Amygdala (tissue), 56 donors: Measurements from ENCODE around the gene PCID2.
"Not testable (repeated sequence)": the region's sequence is repeated elsewhere in the genome, so short reads cannot be mapped to it uniquely, and the experiment has no call there.

ENCODE experiments used
- DNase-seq, 56 donors: peaks; one replicate each; lab custom pipeline; 2025; lab: John Stamatoyannopoulos, UW

Gene PCID2

DNA sequence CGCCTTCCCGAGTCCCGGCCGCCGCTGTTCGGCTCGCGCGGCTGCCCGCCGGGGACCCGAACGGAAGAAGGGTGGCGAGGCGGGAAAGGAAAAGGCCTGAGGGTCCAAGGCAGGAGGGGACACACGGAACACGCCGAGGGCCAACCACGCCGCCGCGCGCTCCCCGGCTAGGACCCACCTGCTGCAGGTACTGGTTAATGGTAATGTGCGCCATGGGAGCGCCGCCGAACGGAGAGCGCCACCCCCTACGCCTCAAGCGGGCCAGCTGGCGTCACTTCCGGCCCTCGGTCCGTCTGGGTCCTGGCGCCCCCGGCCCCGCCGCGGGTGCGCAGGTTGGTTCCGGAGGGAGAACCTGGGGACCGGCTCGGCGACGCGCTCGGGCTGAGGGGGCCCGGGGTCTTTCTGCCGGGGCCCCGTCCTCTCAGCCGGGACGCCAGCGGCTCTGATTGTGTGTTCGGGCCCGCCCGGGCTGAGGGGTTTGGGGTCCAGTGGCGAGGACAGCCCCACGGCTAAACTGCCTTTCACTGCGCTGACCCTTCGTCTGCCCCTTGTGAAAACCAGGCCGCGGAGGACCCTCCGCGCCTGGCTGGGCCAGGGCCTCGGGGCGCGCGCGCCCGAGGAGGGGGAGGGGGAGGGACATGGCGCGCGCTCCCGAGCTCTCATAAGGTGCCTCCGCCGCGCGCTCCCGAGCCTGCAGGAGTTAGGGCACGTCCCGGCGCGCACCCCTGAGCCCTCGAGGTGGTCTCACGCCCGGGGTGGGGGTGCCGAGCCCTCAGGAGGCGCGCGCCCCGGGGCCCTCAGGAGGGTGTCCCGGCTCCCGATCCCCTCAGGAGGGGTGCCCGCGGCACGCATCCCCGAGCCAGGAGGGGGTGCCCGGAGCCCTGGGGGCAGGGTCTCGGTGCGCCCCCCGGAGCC lies at the start of gene PCID2:
Gene PCID2 (minus strand): TSS at position 249 of the 915 bp plus-strand sequence. CDS start 35 bp downstream, at position 214.
- peak; percentile 32 to 91 (median 77) for DNase-seq

DNA sequence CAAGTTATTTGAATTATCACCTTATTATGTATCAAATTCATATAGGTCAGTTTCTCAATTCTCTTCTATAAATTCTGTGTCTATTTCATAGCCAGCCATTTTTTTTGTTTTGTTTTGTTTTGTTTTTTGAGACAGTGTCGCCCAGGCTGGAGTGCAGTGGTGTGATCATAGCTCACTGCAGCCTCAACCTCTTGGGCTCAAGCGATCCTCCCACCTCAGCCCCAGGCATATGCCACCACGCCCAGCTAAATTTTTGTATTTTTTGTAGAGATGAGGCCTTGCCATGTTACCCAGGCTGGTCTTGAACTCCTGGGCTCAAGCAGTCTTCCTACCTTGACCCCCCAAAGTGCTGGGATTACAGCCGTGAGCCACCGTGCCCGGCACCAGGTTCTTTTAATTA lies 49.4 kb upstream of the PCID2 start:
- DNase-seq, result not testable (repeated sequence)

DNA sequence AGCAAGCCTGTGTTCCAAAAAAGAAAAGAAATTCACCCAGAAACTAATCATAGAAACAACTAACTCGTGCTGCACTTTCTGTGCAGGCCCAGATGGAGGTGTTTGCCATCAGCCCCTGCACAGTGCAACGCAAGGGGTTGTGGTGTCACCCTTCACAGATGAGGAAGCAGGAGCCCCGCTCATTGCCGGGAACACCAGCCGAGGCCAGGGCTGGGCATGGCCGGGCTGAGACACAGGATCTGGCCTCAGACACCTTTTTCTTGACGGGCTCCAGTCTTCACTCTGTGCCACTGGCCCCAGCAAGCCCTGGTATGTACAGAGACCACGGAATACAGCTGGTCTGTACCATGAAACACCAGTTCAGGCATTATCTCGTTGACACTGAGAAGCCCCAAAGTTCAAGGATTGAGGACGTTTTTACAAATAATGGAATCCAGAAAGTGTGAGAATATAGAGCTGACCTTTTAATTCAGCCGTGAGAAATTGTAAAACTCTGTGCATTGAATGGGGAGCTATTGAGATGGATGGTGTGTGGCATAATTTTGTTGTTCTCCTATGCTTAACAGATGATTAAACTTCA lies 44.1 kb upstream of the PCID2 start:
- DNase-seq, result no peak

DNA sequence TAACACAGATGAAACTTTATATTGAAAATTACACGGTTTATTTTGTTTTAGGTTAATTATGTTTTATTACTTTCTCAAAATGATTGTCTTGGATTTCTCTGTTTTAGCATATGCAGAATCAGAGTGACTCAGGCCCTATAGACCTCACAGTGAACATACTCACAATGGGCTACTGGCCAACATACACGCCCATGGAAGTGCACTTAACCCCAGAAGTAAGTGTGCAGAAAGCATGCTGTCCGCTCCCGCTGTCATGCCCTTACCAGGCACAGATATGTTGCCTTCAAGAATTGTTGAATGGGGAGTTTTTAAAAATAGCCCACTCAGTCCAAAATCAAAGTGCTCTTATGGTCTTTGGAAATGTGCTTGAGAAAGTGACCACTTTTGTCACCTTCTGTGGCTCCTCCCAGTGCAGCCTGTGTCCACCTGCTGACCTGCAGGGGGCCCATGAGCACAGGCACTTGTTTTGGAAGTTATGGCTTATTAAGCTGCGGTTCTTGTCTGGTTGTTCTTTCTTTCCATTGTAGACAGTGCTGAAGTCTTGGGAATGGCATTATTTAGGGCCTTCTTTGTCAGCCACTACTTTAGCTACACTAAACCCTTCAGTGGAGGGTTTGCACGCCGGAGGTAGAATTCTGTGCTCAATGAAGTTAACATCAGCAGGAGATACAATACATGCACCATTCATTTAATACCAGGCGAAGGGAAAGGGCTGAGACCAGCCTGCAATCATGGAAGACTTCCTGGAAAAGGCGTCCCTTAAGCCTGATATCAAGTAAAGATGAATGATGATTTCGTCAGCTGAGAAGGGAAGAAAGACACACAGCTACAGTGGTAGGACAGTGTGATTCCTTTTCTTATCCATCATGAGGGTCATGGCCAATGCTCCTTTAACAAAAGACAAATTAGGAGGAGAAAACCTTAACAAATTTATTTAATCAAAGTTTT lies 37.7 kb upstream of the PCID2 start:
- DNase-seq, result no peak

DNA sequence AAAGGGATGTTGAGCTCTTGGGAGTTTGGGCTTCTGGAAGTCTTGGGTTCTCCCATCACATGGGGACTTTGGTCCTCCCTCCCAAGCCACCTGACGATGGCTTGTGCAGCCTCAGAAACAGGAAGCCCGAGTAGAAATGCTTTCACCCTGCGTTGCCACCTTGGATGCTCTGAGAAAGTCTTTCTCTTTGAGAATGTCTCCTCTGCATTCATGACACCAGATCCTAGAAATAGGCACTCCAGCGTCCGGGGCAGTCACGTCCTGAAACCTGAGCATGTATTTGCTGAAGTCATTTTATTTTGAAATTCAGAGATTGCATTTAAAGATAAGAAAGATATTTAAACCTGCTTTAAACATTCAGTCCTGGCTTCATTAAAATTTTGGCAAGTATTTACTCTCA lies 35.4 kb upstream of the PCID2 start:
- DNase-seq, result no peak

DNA sequence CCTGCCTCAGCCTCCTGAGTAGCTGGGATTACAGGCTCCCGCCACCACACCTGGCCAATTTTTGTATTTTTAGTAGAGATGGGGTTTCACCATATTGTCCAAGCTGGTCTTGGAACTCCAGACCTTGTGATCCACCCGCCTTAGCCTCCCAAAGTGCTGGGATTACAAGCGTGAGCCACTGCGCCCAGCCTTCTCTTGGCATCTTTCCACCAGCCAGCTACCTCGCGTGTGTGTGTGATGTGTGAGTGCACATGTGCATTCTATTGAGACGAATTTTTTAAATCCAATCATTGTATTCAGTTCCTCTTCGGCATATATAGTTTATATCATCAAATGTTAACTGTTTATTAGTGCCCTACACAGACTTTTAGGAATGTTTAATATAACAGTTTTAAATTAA lies 33.2 kb upstream of the PCID2 start:
- not testable (repeated sequence) for DNase-seq

DNA sequence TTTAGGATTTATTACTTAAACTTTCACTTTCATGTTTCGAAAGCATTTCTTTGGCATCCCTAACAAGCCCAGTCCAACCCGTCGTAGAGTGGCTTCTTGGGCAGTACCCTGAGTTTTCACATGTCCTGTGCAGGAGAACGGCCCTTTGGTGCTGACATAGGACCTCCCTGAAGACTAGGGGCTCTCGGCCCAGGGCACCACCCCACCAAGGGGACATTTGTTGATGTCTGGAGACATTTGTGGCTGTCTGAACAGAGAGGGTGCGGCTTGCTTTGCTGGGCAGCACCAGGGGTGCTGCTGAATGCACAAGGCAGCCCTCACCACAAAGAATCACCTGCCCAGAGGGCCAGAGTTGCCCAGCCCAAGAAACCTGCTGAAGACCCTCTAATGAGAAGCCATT lies 31.5 kb upstream of the PCID2 start:
- no peak for DNase-seq

DNA sequence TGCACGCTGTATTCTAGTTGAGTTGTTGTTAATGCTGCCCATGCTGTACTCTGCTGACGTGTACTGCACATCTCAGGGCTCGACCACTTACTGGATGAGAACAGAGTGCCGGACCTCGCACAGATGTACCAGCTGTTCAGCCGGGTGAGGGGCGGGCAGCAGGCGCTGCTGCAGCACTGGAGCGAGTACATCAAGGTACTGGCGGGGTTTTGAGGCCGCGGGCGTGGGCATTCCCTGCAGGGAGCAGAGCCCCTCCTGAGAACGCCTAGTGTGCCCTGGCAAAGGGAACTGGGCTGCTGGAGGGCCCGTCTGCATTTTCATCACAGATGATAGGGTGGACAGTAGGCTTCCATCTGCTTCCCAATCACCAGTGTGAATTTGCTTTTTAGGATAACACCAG lies 30.9 kb upstream of the PCID2 start:
- no peak for DNase-seq

DNA sequence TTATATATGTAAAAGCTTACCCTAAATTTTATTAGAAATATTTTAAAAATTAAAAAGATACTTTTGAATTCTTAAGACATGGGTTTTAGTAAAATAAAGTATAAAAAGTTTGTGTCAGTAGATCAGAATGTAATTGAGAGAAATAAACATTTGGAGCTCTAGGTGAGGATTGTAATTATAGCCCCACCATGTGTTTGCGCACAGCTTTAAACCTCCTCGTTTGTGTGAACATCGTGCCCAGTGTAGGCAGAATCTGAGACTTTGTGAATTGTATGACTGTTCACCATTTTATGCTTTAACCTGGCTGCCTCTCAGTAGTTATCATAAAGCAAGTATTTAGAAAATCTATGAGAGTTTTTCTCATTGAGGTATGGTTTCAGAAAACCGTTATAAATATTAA lies 30.1 kb upstream of the PCID2 start:
- peak in 1 of 56 donors; percentile 21 for DNase-seq

DNA sequence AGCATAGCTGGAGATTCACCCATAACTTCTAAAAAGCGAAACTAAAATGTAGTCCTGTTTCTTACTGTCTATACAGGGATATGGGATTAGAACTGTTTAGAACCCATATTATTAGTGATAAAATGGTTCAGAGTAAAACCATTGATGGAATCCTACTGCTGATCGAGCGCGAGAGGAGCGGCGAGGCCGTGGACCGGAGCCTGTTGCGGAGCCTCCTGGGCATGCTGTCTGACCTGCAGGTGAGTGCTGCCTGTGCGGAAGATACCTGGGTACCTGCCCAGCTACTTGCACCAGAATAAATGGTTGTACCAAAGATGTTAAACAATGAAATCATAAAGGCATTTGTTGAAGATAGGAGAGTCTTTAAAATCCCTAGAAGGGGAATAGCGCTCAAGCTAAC lies 24.6 kb upstream of the PCID2 start:
- no peak for DNase-seq

DNA sequence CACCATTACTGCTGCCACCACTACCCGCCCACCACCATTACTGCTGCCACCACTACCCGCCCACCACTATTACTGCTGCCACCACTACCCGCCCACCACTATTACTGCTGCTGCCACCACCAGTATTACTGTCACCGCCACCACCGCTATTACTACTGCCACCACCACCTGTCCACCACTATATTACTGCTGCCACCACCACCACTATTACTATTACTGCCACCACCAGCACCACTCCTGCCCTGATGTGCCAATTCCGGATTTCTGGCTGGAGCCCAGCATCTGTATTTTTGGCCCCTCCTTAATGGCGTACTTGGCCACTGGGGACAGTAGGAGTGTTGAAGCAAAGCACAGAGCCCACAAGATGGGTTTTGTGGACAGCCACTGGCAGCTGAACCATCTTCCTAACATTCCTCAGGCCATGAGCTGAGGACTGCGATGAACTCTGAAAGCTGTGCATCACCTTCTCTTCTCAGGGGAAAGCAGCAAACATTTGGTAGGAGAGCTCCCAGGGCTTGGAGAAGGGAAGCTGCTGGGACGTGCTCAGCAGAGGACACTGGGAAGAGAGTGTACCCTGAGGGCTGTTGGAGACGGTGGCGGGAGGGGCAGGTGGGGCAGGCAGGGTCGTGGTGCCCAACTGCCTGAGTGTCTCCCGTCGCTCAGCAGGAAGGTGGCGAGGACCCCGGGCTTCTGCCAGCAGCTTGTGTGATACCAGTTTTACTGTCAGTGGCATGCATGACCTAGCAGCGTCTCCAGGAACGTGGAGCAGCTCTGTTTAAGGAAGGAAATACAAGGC lies 23.9 kb upstream of the PCID2 start:
- no peak for DNase-seq

DNA sequence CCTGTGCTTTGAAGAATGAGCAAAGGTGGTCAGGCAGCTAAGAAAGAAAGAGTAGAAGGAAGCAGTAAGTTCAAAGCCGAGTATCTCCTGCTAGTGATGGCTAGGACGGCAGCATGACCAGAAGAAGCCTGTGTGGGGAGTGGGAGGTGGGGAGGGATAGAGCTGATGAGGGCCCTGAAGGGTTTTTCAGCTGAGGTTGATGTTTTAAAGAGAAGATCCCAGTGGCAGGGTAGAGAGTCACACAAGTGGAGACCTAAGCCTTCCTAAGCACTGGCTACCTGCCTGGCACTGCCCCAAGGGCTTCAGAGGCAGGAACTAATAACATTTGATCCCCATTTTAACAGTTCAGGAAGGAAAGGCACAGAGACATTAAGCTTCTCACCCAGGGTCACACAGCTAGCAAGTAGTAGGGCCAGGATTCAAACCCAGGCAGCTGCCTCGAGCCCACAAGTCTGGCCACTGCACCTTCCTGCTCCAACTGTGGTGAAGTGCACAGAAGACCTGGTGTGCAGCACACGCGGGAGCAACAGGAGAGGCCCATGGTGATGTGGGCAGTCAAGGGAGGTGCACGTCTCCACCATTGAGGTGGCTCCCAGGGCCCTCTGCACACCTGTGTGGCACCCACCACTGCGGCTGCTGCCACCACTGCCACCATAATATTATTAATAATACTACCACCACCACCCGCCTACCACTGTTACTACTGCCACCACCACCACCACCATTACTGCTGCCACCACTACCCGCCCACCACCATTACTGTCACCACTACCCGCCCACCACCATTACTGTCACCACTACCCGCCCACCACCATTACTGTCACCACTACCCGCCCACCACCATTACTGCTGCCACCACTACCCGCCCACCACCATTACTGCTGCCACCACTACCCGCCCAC lies 23.1 kb upstream of the PCID2 start:
- DNase-seq, result no peak

DNA sequence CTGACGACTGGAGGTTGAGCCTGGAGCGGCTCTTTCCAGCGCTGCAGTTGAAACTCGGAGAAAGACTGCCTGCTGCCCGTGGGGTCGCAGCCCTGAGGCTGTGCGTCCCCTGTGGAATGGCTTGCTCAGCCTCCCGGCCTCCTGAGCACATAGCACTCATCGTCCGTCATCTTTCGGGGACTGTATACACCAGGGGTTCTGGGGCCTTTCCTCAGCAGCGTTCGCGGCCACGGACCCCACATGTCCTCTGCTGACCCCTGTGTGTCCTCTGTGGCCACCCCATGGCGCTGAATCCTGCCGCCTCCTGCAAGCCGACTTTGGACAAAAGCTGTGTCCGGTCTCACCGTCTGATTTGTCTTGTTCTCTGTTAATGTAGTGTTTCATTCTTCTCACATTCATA lies 21.3 kb upstream of the PCID2 start:
- no peak for DNase-seq

DNA sequence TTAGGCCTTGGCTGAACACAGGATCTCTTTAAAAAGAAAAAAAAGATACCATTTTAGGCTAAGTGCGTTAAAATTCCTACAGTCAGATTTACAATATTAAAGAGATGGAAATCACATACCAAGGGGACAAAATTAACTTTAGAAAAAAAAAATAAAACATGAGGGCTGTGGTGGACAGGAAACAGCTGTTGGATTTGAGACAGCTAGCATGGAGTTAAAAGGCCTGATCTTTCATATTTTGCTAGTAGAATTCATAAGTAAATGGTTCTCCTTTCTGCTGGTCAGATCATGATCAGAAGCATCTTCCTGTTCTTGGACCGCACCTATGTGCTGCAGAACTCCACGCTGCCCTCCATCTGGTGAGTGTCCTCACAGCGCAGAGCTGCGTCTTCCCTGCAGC lies 20.7 kb upstream of the PCID2 start:
- DNase-seq, result no peak

DNA sequence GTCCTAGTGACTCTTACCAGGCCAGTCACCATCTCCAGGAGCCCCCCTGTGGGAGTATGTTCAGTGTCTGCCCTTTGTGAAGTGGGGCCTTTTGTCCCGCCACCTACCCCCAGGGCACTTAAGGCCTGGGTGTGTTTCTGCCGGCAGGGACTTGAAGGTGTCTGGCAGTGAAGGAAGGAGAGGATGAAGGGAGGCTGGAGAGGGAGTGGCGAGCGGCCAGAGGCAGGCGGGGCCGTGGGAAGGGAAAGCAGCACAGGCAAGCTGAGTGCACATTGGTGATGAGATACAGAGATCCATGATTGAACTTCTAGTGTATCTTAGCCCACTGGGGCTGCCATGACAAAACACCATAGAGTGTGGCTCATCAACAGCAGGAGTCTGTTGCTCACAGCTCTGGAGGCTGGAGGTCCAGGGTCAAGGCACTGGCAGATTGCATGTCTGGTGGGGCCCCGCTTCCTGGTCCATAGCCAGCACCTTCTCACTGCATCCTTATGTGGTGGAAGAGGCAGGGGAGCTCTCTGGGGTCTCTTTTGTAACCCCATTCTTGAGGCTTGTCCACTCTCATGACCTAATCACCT lies 18.5 kb upstream of the PCID2 start:
- no peak for DNase-seq

DNA sequence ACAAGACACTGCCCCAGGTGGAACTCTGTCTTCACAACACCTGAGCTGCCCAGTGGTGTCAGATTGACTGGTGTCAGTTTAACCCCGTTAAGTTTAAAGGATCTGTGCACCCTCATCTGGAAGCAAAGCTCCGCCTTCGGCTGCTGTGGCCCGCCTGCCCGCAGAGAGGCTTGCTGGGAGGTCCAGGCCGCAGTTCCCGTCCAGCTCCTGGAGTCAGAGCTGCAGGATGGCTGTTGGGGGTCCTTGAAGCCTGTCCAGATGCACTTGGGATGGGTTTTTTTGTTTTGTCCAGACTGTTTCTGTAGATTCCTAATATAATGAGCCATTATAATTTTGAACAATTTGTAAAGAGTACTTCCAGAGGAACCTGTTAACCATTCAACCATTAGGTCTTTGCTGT lies 17.0 kb upstream of the PCID2 start:
- DNase-seq, result no peak

DNA sequence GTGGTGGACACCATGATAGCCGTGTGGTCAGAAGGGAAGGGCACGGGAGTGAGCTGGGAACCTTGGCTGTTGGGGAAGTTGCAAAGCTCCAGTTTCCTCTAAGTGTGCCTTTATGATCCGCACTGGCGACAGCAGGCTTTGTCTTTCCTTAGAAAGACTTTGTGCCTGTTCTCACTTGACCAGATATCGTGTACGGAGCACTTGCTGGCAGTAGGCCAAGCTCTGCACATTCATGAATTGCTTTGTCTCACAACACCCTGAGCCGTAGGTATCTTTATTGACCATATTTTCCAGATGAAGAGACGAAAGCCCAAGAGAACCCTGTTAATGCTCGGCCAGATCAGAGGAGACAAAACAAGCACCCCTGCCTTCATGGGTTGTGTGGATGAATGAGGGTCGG lies 16.0 kb upstream of the PCID2 start:
- no peak for DNase-seq

DNA sequence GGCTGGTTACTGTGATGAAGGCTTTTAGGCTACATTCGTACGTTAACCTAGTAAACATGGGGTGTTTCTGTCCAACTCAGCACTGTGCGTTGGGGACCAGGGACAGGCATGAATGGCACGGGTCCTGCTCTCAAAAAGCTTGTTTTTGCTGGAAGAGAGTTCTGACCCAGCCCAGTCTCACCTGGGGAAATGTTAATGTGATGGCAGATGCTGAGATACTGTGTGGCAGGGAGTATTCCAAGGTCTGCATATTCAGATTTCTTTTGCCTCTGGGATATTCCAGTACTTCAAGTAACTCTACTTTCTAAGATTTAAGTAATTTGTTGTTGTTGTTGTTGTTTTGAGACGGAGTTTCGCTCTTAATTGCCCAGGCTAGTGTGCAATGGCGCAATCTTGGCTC lies 14.6 kb upstream of the PCID2 start:
- DNase-seq, result no peak

DNA sequence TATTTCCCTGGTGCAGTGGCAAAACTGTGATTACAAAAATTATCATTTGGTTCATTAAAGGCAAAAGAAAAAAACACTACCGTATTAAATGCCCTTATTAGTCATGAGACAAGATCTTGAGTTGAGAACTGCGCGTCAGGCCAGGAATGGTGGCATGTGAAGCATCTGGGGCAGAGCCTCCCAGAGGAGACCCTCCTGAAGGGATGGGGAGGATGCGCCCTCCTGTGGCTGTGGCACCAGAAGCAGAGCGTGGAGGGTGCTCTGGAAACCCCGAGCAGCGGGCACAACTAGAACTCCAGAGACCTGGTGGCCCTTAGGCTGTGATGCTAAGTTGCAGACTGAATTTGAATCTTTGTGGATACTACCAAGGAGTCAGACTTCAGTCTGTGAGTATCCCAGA lies 12.4 kb upstream of the PCID2 start:
- no peak for DNase-seq
